K562 (cell line): Measurements from ENCODE around the gene ABITRAM. TPM values are rescaled to one million over a fixed set of nuclear protein-coding genes. Genes with fewer than 3 reads are reported as not detected.

ENCODE experiments used
- CAMTA2 ChIP-seq: fragments of 250-450 bp; sonication (Bioruptor Pico); conservative IDR thresholded peaks from 2 replicates; pipeline ENCODE4 v1.5.1; 2022
- ESRRA ChIP-seq: fragments of 450-650 bp; IDR thresholded peaks from 2 replicates; pipeline ENCODE4 v1.6.1; 2014; ENCODE audit warnings: low read depth, mild to moderate bottlenecking, moderate library complexity, borderline replicate concordance
- FOXA3 ChIP-seq, 2 experiments: fragments of 450-650 bp in 1 of 2; sonication (generic) in 1 of 2; formaldehyde crosslinking; IDR thresholded peaks in 1 of 2; conservative IDR thresholded peaks in 1 of 2; 2 replicates each; pipeline versions ENCODE4 v1.4.0 to v1.8.0; 2020 to 2022; ENCODE audit warnings: mild to moderate bottlenecking in 2 of 2, missing genetic modification reagents in 1 of 2
- NFE2L1 ChIP-seq: fragments of 450-650 bp; IDR thresholded peaks from 2 replicates; pipeline ENCODE4 v1.6.1; 2016; ENCODE audit warnings: missing genetic modification characterization, low read depth, mild to moderate bottlenecking, missing compliant biosample characterization, moderate library complexity, borderline replicate concordance
- NR2C2 ChIP-seq, 2 experiments: fragments of 200-800 bp in 1 of 2; sonication (Bioruptor generic) in 1 of 2; sonication (generic) in 1 of 2; formaldehyde crosslinking in 1 of 2; IDR thresholded peaks; 2 replicates each; pipeline versions ENCODE4 v1.6.1 to v1.8.0; 2016 to 2022; ENCODE audit warnings: mild to moderate bottlenecking in 1 of 2, missing compliant biosample characterization in 1 of 2, missing genetic modification characterization in 1 of 2, missing genetic modification reagents in 1 of 2
- POLR2A ChIP-seq: fragments of 450-650 bp; conservative IDR thresholded peaks from 2 replicates; pipeline ENCODE4 v1.6.1; 2016
- TCF3 ChIP-seq: sonication (generic); formaldehyde crosslinking; IDR thresholded peaks from 2 replicates; pipeline ENCODE4 v1.4.0; 2020; ENCODE audit warnings: mild to moderate bottlenecking, missing genetic modification reagents
- TOE1 ChIP-seq, 2 experiments: fragments of 450-650 bp in 1 of 2; sonication (generic) in 1 of 2; formaldehyde crosslinking in 1 of 2; IDR thresholded peaks; 2 replicates each; pipeline versions ENCODE4 v1.7.1 to v1.8.0; 2016 to 2022; ENCODE audit warnings: borderline replicate concordance in 2 of 2, mild to moderate bottlenecking in 2 of 2, antibody characterized with exemption in 1 of 2, inconsistent platforms in 1 of 2, low read depth in 1 of 2, missing genetic modification reagents in 1 of 2, moderate library complexity in 1 of 2
- ZC3H8 ChIP-seq: fragments of 450-650 bp; IDR thresholded peaks from 2 replicates; pipeline ENCODE4 v1.6.1; 2017
- ZNF184 ChIP-seq: sonication (generic); formaldehyde crosslinking; IDR thresholded peaks from 2 replicates; pipeline ENCODE4 v1.5.0; 2020; ENCODE audit warnings: missing genetic modification reagents
- ZNF3 ChIP-seq: fragments of 250-450 bp; sonication (Bioruptor Pico); IDR thresholded peaks from 2 replicates; pipeline ENCODE4 v1.5.0; 2021; ENCODE audit warnings: mild to moderate bottlenecking, moderate library complexity
- ZNF407 ChIP-seq: fragments of 450-650 bp; IDR thresholded peaks from 2 replicates; pipeline ENCODE4 v1.6.1; 2016; ENCODE audit warnings: low read depth
- ZNF77 ChIP-seq: fragments of 250-450 bp; sonication (Bioruptor Pico); IDR thresholded peaks from 2 replicates; pipeline ENCODE4 v1.5.0; 2020
- polyA plus RNA-seq, 8 experiments: library from polyadenylated mRNA; depleted of rRNA in 4 of 8; stranded (reverse) in 5 of 8; unstranded in 3 of 8; fragments of >200 nt; fragmentation: Nextera tagmentation in 2 of 8; fragmentation: Illumina TruSeq in 1 of 8; extraction: Ambion mirVana in 2 of 8; extraction: Trizol in 1 of 8; gene quantifications; 2 replicates each; pipeline versions ENCODE4 v1.2.1 to v1.2.3, GENCODE V29; 2011 to 2014; ENCODE audit warnings: inconsistent platforms in 1 of 8, missing spikeins in 1 of 8
- total RNA-seq, 7 experiments: library from RNA; depleted of rRNA in 6 of 7; stranded (reverse); fragments of >200 nt in 6 of 7; fragmentation: Illumina TruSeq in 2 of 7; extraction: Trizol in 2 of 7; gene quantifications; 2 replicates each; pipeline versions ENCODE4 v1.2.1 to v1.2.3, GENCODE V29; 2011 to 2021; ENCODE audit warnings: low replicate concordance in 1 of 7

Gene ABITRAM
- total and polyA plus RNA-seq, 9 of the 15 experiments (the other 6 are each of a cell fraction or from before 2014, with no cell fraction given), result 8.9 to 47.6 (median 28.4) TPM

- no peak for TF ChIP-seq ZNF407
- TF ChIP-seq ZC3H8, result no peak
- no peak for TF ChIP-seq ZNF3 (CRISPR knock-in tag)
- peak; percentile 45; the same call in 1 of the 2 replicates for TF ChIP-seq ESRRA
- TF ChIP-seq ZNF184 (CRISPR knock-in tag), result no peak
- no peak for TF ChIP-seq ZNF77 (CRISPR knock-in tag)
- TF ChIP-seq FOXA3 (CRISPR knock-in tag; conservative IDR thresholded peaks at IDR 0.05 in 1 of 2, IDR thresholded peaks at IDR 0.05 in 1 of 2), result peak; percentile 97 to 100
- 0 out of 2 replicates have a peak, but pooled peaks have one; percentile 18 for TF ChIP-seq TCF3 (CRISPR knock-in tag)
- TF ChIP-seq POLR2A, result no peak
- no peak for TF ChIP-seq NFE2L1 (tag)
- no peak for TF ChIP-seq CAMTA2 (CRISPR knock-in tag)
- TF ChIP-seq NR2C2 (CRISPR knock-in tag; IDR thresholded peaks at IDR 0.05), result no peak
- TF ChIP-seq NR2C2 (tag; IDR thresholded peaks at IDR 0.05), result peak; percentile 26; the same call in 1 of the 2 replicates
- 0 out of 2 replicates have a peak, but pooled peaks have one; percentile 39 for TF ChIP-seq TOE1 (IDR thresholded peaks at IDR 0.05; ENCODE audit: borderline replicate concordance)
- no peak for TF ChIP-seq TOE1 (CRISPR knock-in tag; IDR thresholded peaks at IDR 0.05; ENCODE audit: borderline replicate concordance, low read depth)
These were observed 30.6 kb upstream of the ABITRAM start (continued) for GRCh38 chr9:108903420-108904103.
